Left lung (tissue), 10 donors: ENCODE results near the gene CCBE1. TPM values are rescaled to one million over a fixed set of nuclear protein-coding genes. Genes with fewer than 3 reads are reported as not detected.

Experiments used
- ATAC-seq: fragments of 200-7000 bp; cut with Tn5 transposase; one replicate; pipeline ENCODE4 v1.9.1; 2020; ENCODE audit warnings: moderate library complexity
- DNase-seq, 4 donors: peaks; one replicate each; pipeline ENCODE4 v3.0.0-alpha.2; 2013 to 2020
- H3K27ac ChIP-seq, 2 donors: fragments of 200-600 bp; sonication (generic) in 1 of 2; one replicate each; pipeline versions ENCODE4 v1.5.0 to v1.8.0; 2020 to 2021
- H3K27me3 ChIP-seq, 2 donors: fragments of 200-600 bp; sonication (generic) in 1 of 2; one replicate each; pipeline versions ENCODE4 v1.5.0 to v1.8.0; 2020 to 2021
- H3K36me3 ChIP-seq, 2 donors: fragments of 200-600 bp; sonication (generic) in 1 of 2; one replicate each; pipeline versions ENCODE4 v1.5.0 to v1.8.0; 2020 to 2021
- H3K4me1 ChIP-seq, 2 donors: fragments of 200-600 bp; one replicate each; pipeline ENCODE4 v1.8.0; 2021
- H3K4me3 ChIP-seq, 2 donors: fragments of 200-600 bp; sonication (generic) in 1 of 2; one replicate each; pipeline versions ENCODE4 v1.5.0 to v1.8.0; 2020 to 2021; ENCODE audit warnings: mild to moderate bottlenecking in 1 of 2
- H3K9me3 ChIP-seq, 2 donors: fragments of 200-600 bp; sonication (generic) in 1 of 2; one replicate each; pipeline versions ENCODE4 v1.5.0 to v1.8.0; 2020 to 2021
- intact Hi-C, 2 donors: fragments of 100-400 bp; cut with DNase I; formaldehyde crosslinking; loops; one replicate each; pipeline versions ENCODE4 v1.11.2 to v1.14.2; 2022
- polyA plus RNA-seq, 6 donors: library from polyadenylated mRNA; unstranded; fragments of 120-200 nt; gene quantifications; one replicate each; pipeline ENCODE4 v1.2.1, GENCODE V29; 2013; ENCODE audit not compliant: insufficient read length in 6 of 6
- total RNA-seq, 2 donors: library from RNA; stranded (reverse); fragmentation: NEBNext Ultra II Directional; extraction: Animal tissue kit (Norgen Biotek cat#: 25700); gene quantifications; one replicate each; pipeline ENCODE4 v1.2.1, GENCODE V29; 2021
- TF ChIP-seq, protein P1 (sequence below), 2 donors: fragments of 200-600 bp; sonication (generic) in 1 of 2; IDR thresholded peaks; one replicate each; pipeline versions ENCODE4 v1.5.0 to v1.8.0; 2021; ENCODE audit warnings: antibody characterized with exemption in 2 of 2
- donor health status: DM: no; HTN: yes; CAD: no.
- donor health status: DM: no; HTN: no; CAD: no.

The CCBE1 gene
- total and polyA plus RNA-seq, 8 donors = 16.0 to 96.5 (median 84.1) TPM

DNA sequence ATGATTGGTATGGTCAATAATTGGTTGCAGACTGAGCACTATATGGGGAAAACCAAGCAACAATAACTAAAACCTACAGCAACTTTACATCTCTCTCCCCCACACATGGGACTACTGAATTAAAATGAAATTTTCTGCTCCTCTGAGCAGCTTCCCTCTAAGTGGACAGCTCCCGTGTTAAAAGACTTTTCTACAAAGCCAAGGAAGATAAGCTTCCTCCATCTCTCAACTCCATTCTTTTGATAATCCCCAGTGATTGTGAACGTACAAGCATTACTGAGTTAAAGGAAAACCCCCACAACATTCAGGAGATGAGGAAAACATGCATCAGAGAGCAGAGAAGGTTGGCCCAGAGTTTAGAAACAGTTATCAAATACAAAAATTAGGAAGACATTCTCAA lies 21.9 kb downstream of the CCBE1 start:
- Histone ChIP-seq H3K4me1 (no peaks in the 10 kb centered on the region), H3K27me3 (no peaks in the 10 kb centered on the region), H3K27ac (no peak overlapping the region), H3K4me3 (no peak overlapping the region), H3K9me3 (no peaks in the 10 kb centered on the region), H3K36me3 (no peaks in the 10 kb centered on the region)
- no peak for DNase-seq
- TF ChIP-seq, protein P1, sequence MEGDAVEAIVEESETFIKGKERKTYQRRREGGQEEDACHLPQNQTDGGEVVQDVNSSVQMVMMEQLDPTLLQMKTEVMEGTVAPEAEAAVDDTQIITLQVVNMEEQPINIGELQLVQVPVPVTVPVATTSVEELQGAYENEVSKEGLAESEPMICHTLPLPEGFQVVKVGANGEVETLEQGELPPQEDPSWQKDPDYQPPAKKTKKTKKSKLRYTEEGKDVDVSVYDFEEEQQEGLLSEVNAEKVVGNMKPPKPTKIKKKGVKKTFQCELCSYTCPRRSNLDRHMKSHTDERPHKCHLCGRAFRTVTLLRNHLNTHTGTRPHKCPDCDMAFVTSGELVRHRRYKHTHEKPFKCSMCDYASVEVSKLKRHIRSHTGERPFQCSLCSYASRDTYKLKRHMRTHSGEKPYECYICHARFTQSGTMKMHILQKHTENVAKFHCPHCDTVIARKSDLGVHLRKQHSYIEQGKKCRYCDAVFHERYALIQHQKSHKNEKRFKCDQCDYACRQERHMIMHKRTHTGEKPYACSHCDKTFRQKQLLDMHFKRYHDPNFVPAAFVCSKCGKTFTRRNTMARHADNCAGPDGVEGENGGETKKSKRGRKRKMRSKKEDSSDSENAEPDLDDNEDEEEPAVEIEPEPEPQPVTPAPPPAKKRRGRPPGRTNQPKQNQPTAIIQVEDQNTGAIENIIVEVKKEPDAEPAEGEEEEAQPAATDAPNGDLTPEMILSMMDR (IDR thresholded peaks at IDR 0.05) = no peak
- intact Hi-C loops = no loop called here
- no peak for ATAC-seq

DNA sequence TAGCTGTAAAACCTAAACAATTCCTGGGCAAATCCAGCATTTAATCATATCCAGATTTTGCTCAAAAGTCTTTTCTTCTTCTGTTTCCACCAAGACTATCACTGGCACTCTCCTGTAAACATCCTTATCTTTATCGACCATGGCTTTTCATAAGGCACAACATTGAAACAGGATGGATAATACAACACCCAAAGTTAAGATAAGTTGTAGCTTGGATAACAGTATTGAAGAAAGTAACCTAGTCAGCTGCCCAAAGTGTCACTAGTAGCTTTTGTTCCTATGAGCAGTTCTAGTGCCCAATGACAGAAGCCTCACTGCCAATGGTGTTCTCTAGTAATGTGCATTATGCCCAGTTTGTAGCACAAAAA lies 22.3 kb downstream of the CCBE1 start:
- ATAC-seq = no peak
- TF ChIP-seq, protein P1 (IDR thresholded peaks at IDR 0.05) = no peak
- Histone ChIP-seq H3K36me3 (no peaks in the 10 kb centered on the region), H3K27me3 (no peaks in the 10 kb centered on the region), H3K4me3 (no peak overlapping the region), H3K27ac (no peak overlapping the region), H3K4me1 (no peaks in the 10 kb centered on the region), H3K9me3 (no peaks in the 10 kb centered on the region)
- intact Hi-C loops = no loop called here
- DNase-seq = no peak

DNA sequence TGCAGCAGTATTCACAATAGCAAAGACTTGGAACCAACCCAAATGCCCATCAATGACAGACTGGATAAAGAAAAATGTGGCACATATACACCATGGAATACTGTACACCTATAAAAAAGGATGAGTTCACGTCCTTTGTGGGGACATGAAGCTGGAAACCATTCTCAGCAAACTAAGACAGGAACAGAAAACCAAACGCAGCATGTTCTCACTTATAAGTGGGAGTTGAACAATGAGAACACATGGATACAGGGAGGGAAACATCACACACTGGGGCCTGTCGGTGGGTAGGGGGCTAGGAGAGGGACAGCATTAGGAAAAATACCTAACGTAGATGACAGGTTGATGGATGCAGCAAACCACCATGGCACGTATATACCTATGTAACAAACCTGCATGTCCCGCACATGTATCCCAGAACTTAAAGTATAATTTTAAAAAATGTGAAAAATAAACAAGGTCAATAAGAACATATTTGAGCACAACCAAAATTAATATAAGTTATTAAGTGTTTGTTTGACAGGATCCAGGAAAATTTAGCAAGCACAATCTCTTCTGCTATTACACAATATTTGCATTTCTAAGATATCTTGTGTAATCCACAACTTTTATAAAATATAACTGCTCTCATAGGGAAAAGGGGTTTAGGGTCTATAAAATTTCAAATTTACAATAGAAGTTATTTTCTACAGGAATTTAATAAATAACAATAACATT lies 22.9 kb downstream of the CCBE1 start:
- Histone ChIP-seq H3K9me3 (no peaks in the 10 kb centered on the region), H3K4me1 (no peaks in the 10 kb centered on the region), H3K27ac (no peak overlapping the region), H3K4me3 (no peak overlapping the region), H3K27me3 (no peaks in the 10 kb centered on the region), H3K36me3 (no peaks in the 10 kb centered on the region)
- DNase-seq (no peak), ATAC-seq (no peak)
- TF ChIP-seq, protein P1 (IDR thresholded peaks at IDR 0.05) = no peak
- intact Hi-C loops = no loop called here

- H3K27ac ChIP-seq = no peak overlapping the region
- no peaks in the 10 kb centered on the region for H3K36me3 ChIP-seq
- H3K9me3 ChIP-seq = no peaks in the 10 kb centered on the region
- ATAC-seq (no peak), DNase-seq (peak in 1 of 4 donors; percentile 72)
- H3K27me3 ChIP-seq = no peaks in the 10 kb centered on the region
- intact Hi-C loops = no loop called here
- TF ChIP-seq, protein P1 (IDR thresholded peaks at IDR 0.05) = no peak
- H3K4me3 ChIP-seq = no peak overlapping the region
- H3K4me1 ChIP-seq = no peaks in the 10 kb centered on the region
Observed at GRCh38 chr18:59672235-59672711, 24.9 kb downstream of the CCBE1 start.

DNA sequence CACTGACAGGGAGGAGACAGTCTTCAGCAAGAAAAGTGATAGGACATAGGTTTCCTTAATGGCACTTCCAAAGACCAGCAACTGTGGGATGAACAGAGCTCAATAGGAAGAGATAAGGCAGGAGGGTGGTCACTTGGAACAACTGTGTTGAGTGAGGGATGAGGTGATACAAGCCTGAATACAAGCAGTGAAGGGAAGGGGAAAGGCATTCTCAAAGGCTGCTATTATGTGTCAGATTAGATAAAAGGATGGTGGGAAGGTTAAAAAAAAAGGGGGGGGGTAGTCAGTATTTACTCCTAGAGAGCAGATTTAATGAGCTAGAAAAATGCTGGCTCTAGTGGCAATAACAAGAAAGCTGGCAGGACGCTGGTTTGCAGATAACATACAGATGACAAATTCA lies 25.7 kb downstream of the CCBE1 start:
- TF ChIP-seq, protein P1 (IDR thresholded peaks at IDR 0.05) = no peak
- H3K9me3 ChIP-seq = no peaks in the 10 kb centered on the region
- H3K27ac ChIP-seq = no peak overlapping the region
- H3K36me3 ChIP-seq = no peaks in the 10 kb centered on the region
- no peaks in the 10 kb centered on the region for H3K27me3 ChIP-seq
- ATAC-seq (no peak), DNase-seq (peak in 1 of 4 donors; percentile 58)
- no peaks in the 10 kb centered on the region for H3K4me1 ChIP-seq
- intact Hi-C loops = no loop called here
- no peak overlapping the region for H3K4me3 ChIP-seq
